ENCODE measurements around the gene FREM1. TPM values are rescaled to one million over a fixed set of nuclear protein-coding genes. Genes with fewer than 3 reads are reported as not detected.
A peak's percentile ranks its signal among the peaks of the same experiment; 100 is the strongest.

The FREM1 gene
- polyA plus RNA-seq, 1 experiment: 0.01 TPM

DNA sequence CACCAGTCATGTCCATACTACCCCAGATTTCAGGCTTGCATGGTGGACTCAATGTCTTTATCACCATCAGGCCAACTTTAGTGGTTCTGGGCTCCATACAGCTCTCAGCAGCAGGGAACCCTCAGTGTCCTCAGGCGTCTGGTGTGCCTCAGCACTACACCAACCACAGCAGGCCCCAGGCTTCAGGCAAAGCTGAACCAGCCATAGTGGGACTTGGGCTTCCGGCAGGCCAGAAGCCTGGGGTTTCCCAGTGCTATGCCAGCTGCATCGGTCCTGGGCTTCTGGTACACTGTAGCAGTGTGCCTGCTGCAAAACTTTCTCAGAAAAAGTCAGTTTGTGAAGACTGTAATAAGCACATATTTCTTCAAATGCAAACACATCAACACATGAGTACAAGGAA lies 205.9 kb downstream of the FREM1 start:
- no peaks in the 10 kb centered on the region for H3K36me3 ChIP-seq (ENCODE audit: control insufficient read depth, insufficient read depth, low read length)
- DNase-seq (ENCODE audit: low read depth): no peak
- no peak overlapping the region for H3K4me3 ChIP-seq (ENCODE audit: low read depth, low read length)
- CTCF ChIA-PET: no interaction called here
- TF ChIP-seq, protein P1, sequence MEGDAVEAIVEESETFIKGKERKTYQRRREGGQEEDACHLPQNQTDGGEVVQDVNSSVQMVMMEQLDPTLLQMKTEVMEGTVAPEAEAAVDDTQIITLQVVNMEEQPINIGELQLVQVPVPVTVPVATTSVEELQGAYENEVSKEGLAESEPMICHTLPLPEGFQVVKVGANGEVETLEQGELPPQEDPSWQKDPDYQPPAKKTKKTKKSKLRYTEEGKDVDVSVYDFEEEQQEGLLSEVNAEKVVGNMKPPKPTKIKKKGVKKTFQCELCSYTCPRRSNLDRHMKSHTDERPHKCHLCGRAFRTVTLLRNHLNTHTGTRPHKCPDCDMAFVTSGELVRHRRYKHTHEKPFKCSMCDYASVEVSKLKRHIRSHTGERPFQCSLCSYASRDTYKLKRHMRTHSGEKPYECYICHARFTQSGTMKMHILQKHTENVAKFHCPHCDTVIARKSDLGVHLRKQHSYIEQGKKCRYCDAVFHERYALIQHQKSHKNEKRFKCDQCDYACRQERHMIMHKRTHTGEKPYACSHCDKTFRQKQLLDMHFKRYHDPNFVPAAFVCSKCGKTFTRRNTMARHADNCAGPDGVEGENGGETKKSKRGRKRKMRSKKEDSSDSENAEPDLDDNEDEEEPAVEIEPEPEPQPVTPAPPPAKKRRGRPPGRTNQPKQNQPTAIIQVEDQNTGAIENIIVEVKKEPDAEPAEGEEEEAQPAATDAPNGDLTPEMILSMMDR (IDR thresholded peaks at IDR 0.05; ENCODE audit: insufficient read depth, low read depth, low read length): no peak
- POLR2A ChIA-PET: no interaction called here
- 0 out of 2 replicates have a peak, but pooled peaks cover 2% of the 10 kb centered on the region for H3K27me3 ChIP-seq (ENCODE audit: control insufficient read depth, insufficient read depth, low read length)

DNA sequence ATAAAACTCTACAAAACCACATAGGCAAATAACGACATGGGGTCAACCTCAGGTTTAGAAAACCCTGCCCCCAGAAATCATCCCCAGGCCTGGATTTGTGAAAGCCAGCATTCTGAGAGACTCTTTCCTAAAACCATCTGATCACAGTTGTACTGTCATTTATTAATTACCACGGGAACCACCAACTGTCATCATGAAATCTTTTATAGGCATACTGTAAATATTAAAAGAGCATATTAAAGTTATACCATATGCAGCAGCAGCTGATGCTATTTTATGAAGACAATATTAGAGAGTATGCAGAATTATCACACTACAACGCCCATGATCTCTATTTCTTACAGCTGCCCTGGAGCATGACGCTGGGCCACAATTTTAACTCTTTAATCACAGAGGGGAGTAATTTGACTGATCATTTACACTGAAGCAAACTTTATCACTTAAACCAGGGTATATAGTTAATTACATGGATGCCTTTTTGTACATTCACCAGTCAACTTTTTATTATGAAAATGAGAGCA lies 208.0 kb downstream of the FREM1 start:
- Histone ChIP-seq H3K4me3 (ENCODE audit: low read depth, low read length) (no peak overlapping the region), H3K27me3 (ENCODE audit: control insufficient read depth, insufficient read depth, low read length) (0 out of 2 replicates have a peak, but pooled peaks cover 2% of the 10 kb centered on the region), H3K36me3 (ENCODE audit: control insufficient read depth, insufficient read depth, low read length) (no peaks in the 10 kb centered on the region)
- TF ChIP-seq, protein P1 (IDR thresholded peaks at IDR 0.05; ENCODE audit: insufficient read depth, low read depth, low read length): no peak
- no peak for DNase-seq (ENCODE audit: low read depth)
- ChIA-PET CTCF (no interaction called here), POLR2A (no interaction called here)

GRCh38 chr9:14693251-14693861 lies 216.9 kb downstream of the FREM1 start, which contains the start of gene ZDHHC21:
Gene ZDHHC21 (minus strand): TSS chr9:14693432. CDS start chr9:14674340, 19,092 bp downstream.
- POLR2A ChIA-PET: interaction anchor here (0.9 kb wide), 1 partner anchor 85 kb away, joined by 3 read pairs; no protein-coding TSS in a partner anchor
- peak within 1 kb of the TSS; percentile 85 for H3K4me3 ChIP-seq (ENCODE audit: low read depth, low read length)
- DNase-seq (ENCODE audit: low read depth): no peak
- H3K36me3 ChIP-seq (ENCODE audit: control insufficient read depth, insufficient read depth, low read length): 0 out of 2 replicates have a peak, but pooled peaks cover 1% of the 10 kb centered on the region
- TF ChIP-seq, protein P1 (IDR thresholded peaks at IDR 0.05; ENCODE audit: insufficient read depth, low read depth, low read length): no peak
- no peaks in the 10 kb centered on the region for H3K27me3 ChIP-seq (ENCODE audit: control insufficient read depth, insufficient read depth, low read length)
- CTCF ChIA-PET: interaction anchor here (0.9 kb wide), 1 partner anchor 21 kb away, joined by 3 read pairs; no protein-coding TSS in a partner anchor

GRCh38 chr9:14692470-14693250 lies 217.6 kb downstream of the FREM1 start:
- TF ChIP-seq, protein P1 (IDR thresholded peaks at IDR 0.05; ENCODE audit: insufficient read depth, low read depth, low read length): no peak
- Histone ChIP-seq H3K27me3 (ENCODE audit: control insufficient read depth, insufficient read depth, low read length) (no peaks in the 10 kb centered on the region), H3K36me3 (ENCODE audit: control insufficient read depth, insufficient read depth, low read length) (0 out of 2 replicates have a peak, but pooled peaks cover 1% of the 10 kb centered on the region), H3K4me3 (ENCODE audit: low read depth, low read length) (peak overlapping the region; percentile 85)
- POLR2A ChIA-PET: interaction anchor here (0.9 kb wide), 1 partner anchor 84 kb away, joined by 3 read pairs; no protein-coding TSS in a partner anchor
- CTCF ChIA-PET: interaction anchor here (0.6 to 0.9 kb wide), 2 partner anchors 21 to 32 kb away, joined by 3 read pairs; no protein-coding TSS in a partner anchor
- no peak for DNase-seq (ENCODE audit: low read depth)

Measured in BJ (cell line).